ENCODE results near the gene CWC25.

DNA sequence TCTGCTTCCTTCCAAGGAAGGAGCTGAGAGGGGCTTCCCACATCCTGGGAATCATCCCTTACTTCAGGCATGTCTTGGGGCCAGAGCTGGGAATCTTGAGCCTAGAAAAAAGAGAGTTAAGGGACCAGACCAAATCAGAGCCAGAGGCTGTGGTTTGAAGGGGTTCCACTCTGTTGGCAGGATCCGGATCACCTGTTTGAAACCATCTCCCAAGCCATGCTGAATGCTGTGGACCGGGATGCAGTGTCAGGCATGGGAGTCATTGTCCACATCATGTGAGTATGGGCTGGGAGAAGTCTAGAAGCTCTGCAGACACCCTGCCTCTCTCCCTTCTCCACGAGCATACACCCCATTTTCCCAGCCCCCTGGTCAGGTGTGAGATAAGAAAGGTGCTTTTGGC, 62.9 kb downstream of the CWC25 start:
- TF ChIP-seq, protein P1, sequence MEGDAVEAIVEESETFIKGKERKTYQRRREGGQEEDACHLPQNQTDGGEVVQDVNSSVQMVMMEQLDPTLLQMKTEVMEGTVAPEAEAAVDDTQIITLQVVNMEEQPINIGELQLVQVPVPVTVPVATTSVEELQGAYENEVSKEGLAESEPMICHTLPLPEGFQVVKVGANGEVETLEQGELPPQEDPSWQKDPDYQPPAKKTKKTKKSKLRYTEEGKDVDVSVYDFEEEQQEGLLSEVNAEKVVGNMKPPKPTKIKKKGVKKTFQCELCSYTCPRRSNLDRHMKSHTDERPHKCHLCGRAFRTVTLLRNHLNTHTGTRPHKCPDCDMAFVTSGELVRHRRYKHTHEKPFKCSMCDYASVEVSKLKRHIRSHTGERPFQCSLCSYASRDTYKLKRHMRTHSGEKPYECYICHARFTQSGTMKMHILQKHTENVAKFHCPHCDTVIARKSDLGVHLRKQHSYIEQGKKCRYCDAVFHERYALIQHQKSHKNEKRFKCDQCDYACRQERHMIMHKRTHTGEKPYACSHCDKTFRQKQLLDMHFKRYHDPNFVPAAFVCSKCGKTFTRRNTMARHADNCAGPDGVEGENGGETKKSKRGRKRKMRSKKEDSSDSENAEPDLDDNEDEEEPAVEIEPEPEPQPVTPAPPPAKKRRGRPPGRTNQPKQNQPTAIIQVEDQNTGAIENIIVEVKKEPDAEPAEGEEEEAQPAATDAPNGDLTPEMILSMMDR (IDR thresholded peaks at IDR 0.05): no peak
- TF ChIP-seq POLR2AphosphoS5 (IDR thresholded peaks at IDR 0.05): no peak
- TF ChIP-seq EP300 (IDR thresholded peaks at IDR 0.05): no peak
